ENCODE results near the gene COL17A1. TPM values are rescaled to one million over a fixed set of nuclear protein-coding genes. Genes with fewer than 3 reads are reported as not detected.
A peak's percentile ranks its signal among the peaks of the same experiment; 100 is the strongest.

COL17A1 gene
- total RNA-seq, 1 experiment from 2014 or later, result 1.2 TPM

DNA sequence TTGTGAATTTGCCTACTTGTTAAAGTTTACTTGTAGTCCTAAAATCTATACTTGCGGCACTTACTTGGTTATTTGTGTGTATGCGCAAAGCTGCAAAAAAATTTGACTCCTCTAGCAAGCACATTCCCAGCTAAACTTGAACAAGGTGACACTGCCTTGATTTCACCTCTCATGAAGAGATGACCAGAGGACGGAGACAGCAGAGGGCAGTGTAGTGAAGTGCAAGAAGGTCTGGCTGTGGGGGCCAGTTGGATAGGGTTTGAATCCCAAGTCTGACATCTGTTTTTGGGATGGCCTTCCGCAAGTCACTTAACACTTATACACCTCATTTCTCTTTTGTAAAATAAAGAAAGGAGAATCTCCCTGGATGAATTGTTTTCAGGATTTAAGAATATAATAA lies 103.0 kb downstream of the COL17A1 start:
- Histone ChIP-seq H3K27me3 (ENCODE audit: low read length) (no peaks in the 10 kb centered on the region), H3K9ac (ENCODE audit: low read length) (no peak overlapping the region), H2AFZ (ENCODE audit: low read length) (no peak overlapping the region), H3F3A (ENCODE audit: low read length, unreplicated experiment) (no peaks in the 10 kb centered on the region), H4K20me1 (ENCODE audit: low read length) (peaks cover 2% of the 10 kb centered on the region; the same call in 1 of the 2 replicates), H3K4me1 (ENCODE audit: insufficient read depth, low read length) (no peaks in the 10 kb centered on the region), H3K79me2 (ENCODE audit: low read length) (peaks cover 92% of the 10 kb centered on the region), H3K27ac (ENCODE audit: low read length) (no peak overlapping the region), H3K9me3 (ENCODE audit: low read length) (no peaks in the 10 kb centered on the region), H3K4me3 (ENCODE audit: low read length) (no peak overlapping the region), H3K36me3 (ENCODE audit: low read depth, low read length) (no peaks in the 10 kb centered on the region), H3K9me2 (replicated peaks; ENCODE audit: low read length) (no peaks in the 10 kb centered on the region), H3K4me2 (ENCODE audit: low read length) (no peak overlapping the region)
- ChIA-PET CTCF (no interaction called here), POLR2A (ENCODE audit: unreplicated experiment) (no interaction called here)
- DNase-seq, result no peak
- intact Hi-C loops (cut with micrococcal nuclease), result no loop called here
- TF ChIP-seq EZH2phosphoT487 (IDR thresholded peaks at IDR 0.05; ENCODE audit: borderline replicate concordance, low read length), result no peak
- no peak for TF ChIP-seq EZH2 (IDR thresholded peaks at IDR 0.05; ENCODE audit: low read length, unreplicated experiment)
- TF ChIP-seq, protein P1, sequence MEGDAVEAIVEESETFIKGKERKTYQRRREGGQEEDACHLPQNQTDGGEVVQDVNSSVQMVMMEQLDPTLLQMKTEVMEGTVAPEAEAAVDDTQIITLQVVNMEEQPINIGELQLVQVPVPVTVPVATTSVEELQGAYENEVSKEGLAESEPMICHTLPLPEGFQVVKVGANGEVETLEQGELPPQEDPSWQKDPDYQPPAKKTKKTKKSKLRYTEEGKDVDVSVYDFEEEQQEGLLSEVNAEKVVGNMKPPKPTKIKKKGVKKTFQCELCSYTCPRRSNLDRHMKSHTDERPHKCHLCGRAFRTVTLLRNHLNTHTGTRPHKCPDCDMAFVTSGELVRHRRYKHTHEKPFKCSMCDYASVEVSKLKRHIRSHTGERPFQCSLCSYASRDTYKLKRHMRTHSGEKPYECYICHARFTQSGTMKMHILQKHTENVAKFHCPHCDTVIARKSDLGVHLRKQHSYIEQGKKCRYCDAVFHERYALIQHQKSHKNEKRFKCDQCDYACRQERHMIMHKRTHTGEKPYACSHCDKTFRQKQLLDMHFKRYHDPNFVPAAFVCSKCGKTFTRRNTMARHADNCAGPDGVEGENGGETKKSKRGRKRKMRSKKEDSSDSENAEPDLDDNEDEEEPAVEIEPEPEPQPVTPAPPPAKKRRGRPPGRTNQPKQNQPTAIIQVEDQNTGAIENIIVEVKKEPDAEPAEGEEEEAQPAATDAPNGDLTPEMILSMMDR (conservative IDR thresholded peaks at IDR 0.05; ENCODE audit: low read depth, low read length), result peak; percentile 48; the same call in 1 of the 2 replicates
- no peak; the same call in 1 of the 2 replicates for ATAC-seq
- no TSS peak for BruUV-seq (replicated peaks)

Small RNAs within 50 kb of the gene (microRNA-seq; reads per million reads assigned to microRNA genes)
- not detected for gene MIR936 (ENCODE audit: unreplicated experiment)

Other genes starting within 250 kb of the COL17A1 start
- 2.9 and 3.4 TPM in 2 replicates for gene SH3PXD2A, start 230.3 kb downstream of the COL17A1 start, total RNA-seq (2014; rRNA removed)
- 20.0 and 33.5 TPM in 2 replicates for gene STN1, start 167.7 kb downstream of the COL17A1 start, total RNA-seq (2014; rRNA removed)
- gene SLK, start 118.7 kb downstream of the COL17A1 start, total RNA-seq (2014; rRNA removed), result 17.3 and 20.2 TPM in 2 replicates
- gene SFR1, start 36.3 kb upstream of the COL17A1 start, total RNA-seq (2014; rRNA removed), result 2.9 and 4.7 TPM in 2 replicates
- gene CFAP43, start 146.5 kb upstream of the COL17A1 start, total RNA-seq (2014; rRNA removed), result 0.17 and 0.44 TPM in 2 replicates
- gene GSTO1, start 169.0 kb upstream of the COL17A1 start, total RNA-seq (2014; rRNA removed), result 38.2 and 46.0 TPM in 2 replicates
- 8.1 and 13.8 TPM in 2 replicates for gene GSTO2, start 183.3 kb upstream of the COL17A1 start, total RNA-seq (2014; rRNA removed)